GM23338 (cell line): ENCODE measurements around the gene RPTOR. TPM values are rescaled to one million over a fixed set of nuclear protein-coding genes. Genes with fewer than 3 reads are reported as not detected.

Experiments
- ATAC-seq: fragments of 200-7000 bp; cut with Tn5 transposase; 3 replicates; pipeline ENCODE4 v1.9.1; 2020
- DNase-seq: peaks from one replicate; pipeline ENCODE4 v3.0.0-alpha.2; 2015; ENCODE audit warnings: low spot score
- H2AFZ ChIP-seq: fragments of 200-600 bp; sonication (generic); 2 replicates; pipeline ENCODE4 v1.8.0; 2016; ENCODE audit warnings: antibody characterized with exemption, mild to moderate bottlenecking, moderate library complexity
- H3F3A ChIP-seq: fragments of 200-600 bp; sonication (generic); replicated peaks from 2 replicates; pipeline ENCODE4 v1.8.0; 2017; ENCODE audit warnings: antibody characterized with exemption, mixed run types, low read depth
- H3K27ac ChIP-seq: fragments of 200-600 bp; sonication (generic); 2 replicates; pipeline ENCODE4 v1.6.1; 2016; ENCODE audit warnings: low read depth
- H3K27me3 ChIP-seq: fragments of 200-600 bp; sonication (generic); 2 replicates; pipeline ENCODE4 v1.8.0; 2016; ENCODE audit warnings: mild to moderate bottlenecking, mixed run types, moderate library complexity; ENCODE audit not compliant: insufficient read depth
- H3K36me3 ChIP-seq: fragments of 200-600 bp; sonication (generic); 2 replicates; pipeline ENCODE4 v1.8.0; 2016; ENCODE audit warnings: mild to moderate bottlenecking; ENCODE audit not compliant: insufficient read depth
- H3K4me1 ChIP-seq: fragments of 200-600 bp; sonication (generic); 2 replicates; pipeline ENCODE4 v1.8.0; 2016; ENCODE audit warnings: mild to moderate bottlenecking, moderate library complexity; ENCODE audit not compliant: insufficient read depth
- H3K4me2 ChIP-seq: fragments of 200-600 bp; sonication (generic); 2 replicates; pipeline ENCODE4 v1.7.1; 2017; ENCODE audit warnings: mixed run types
- H3K4me3 ChIP-seq: fragments of 200-600 bp; sonication (generic); 2 replicates; pipeline ENCODE4 v1.6.1; 2016; ENCODE audit warnings: mixed run types
- H3K79me2 ChIP-seq: fragments of 200-600 bp; sonication (generic); replicated peaks from 2 replicates; pipeline ENCODE4 v1.8.0; 2017; ENCODE audit warnings: mild to moderate bottlenecking; ENCODE audit not compliant: insufficient read depth
- H3K9me2 ChIP-seq: fragments of 200-600 bp; sonication (generic); 2 replicates; pipeline ENCODE4 v1.8.0; 2017; ENCODE audit not compliant: insufficient read depth
- H4K20me1 ChIP-seq: fragments of 200-600 bp; sonication (generic); replicated peaks from 2 replicates; pipeline ENCODE4 v1.8.0; 2017; ENCODE audit warnings: mild to moderate bottlenecking; ENCODE audit not compliant: insufficient read depth
- H3K27ac Mint-ChIP-seq: 2 replicates; pipeline ENCODE4 v1.8.0; 2020; ENCODE audit warnings: inconsistent platforms, mild to moderate bottlenecking, moderate library complexity, mixed read lengths
- H3K27me3 Mint-ChIP-seq: 3 replicates; pipeline ENCODE4 v1.8.0; 2022; ENCODE audit warnings: low read depth, mild to moderate bottlenecking, moderate library complexity, mixed read lengths, inconsistent platforms; ENCODE audit not compliant: insufficient read depth, poor library complexity
- H3K36me3 Mint-ChIP-seq: 3 replicates; pipeline ENCODE4 v1.8.0; 2021; ENCODE audit warnings: low read depth, mild to moderate bottlenecking, inconsistent platforms, moderate library complexity, mixed read lengths
- H3K4me1 Mint-ChIP-seq: 3 replicates; pipeline ENCODE4 v1.8.0; 2020; ENCODE audit warnings: mild to moderate bottlenecking, inconsistent platforms, mixed read lengths
- H3K4me3 Mint-ChIP-seq: 3 replicates; pipeline ENCODE4 v1.8.0; 2021; ENCODE audit warnings: moderate library complexity, mild to moderate bottlenecking, inconsistent platforms, mixed read lengths
- H3K9me3 Mint-ChIP-seq: 3 replicates; pipeline ENCODE4 v1.8.0; 2020; ENCODE audit warnings: moderate library complexity, mild to moderate bottlenecking, inconsistent platforms, mixed read lengths
- CREB1 ChIP-seq: fragments of 250-450 bp; sonication (Bioruptor Pico); IDR thresholded peaks from 2 replicates; pipeline ENCODE4 v1.5.0; 2020; ENCODE audit warnings: low read depth, mild to moderate bottlenecking, moderate library complexity
- ETS1 ChIP-seq: IDR thresholded peaks from 2 replicates; pipeline ENCODE4 v1.6.1; 2016; ENCODE audit warnings: antibody characterized with exemption
- EZH2phosphoT487 ChIP-seq: fragments of 200-600 bp; sonication (generic); IDR thresholded peaks from one replicate; pipeline ENCODE4 v1.8.1; 2018; ENCODE audit warnings: antibody characterized with exemption; ENCODE audit not compliant: unreplicated experiment
- JUNB ChIP-seq: IDR thresholded peaks from one replicate; pipeline ENCODE4 v1.6.1; 2016; ENCODE audit warnings: antibody characterized with exemption; ENCODE audit not compliant: unreplicated experiment
- NANOG ChIP-seq: IDR thresholded peaks from 2 replicates; pipeline ENCODE4 v1.6.1; 2016; ENCODE audit warnings: antibody characterized with exemption, borderline replicate concordance
- POLR2AphosphoS5 ChIP-seq: IDR thresholded peaks from 2 replicates; pipeline ENCODE4 v1.6.1; 2016; ENCODE audit warnings: antibody characterized with exemption, low read depth
- REST ChIP-seq: IDR thresholded peaks from one replicate; pipeline ENCODE4 v1.6.1; 2018; ENCODE audit warnings: antibody characterized with exemption; ENCODE audit not compliant: unreplicated experiment
- ZNF114 ChIP-seq: fragments of 250-450 bp; sonication (Bioruptor Pico); IDR thresholded peaks from 2 replicates; pipeline ENCODE4 v1.5.0; 2020; ENCODE audit warnings: mild to moderate bottlenecking, moderate library complexity
- ZNF462 ChIP-seq: fragments of 250-450 bp; sonication (Bioruptor Pico); IDR thresholded peaks from 2 replicates; pipeline ENCODE4 v1.5.0; 2020; ENCODE audit warnings: mild to moderate bottlenecking, moderate library complexity
- polyA plus RNA-seq: library from polyadenylated mRNA; unstranded; fragments of >200 nt; fragmentation: Nextera tagmentation; extraction: Ambion mirVana; gene quantifications from 2 replicates; pipeline ENCODE4 v1.2.1, GENCODE V29; 2016
- total RNA-seq: library from RNA; depleted of rRNA; stranded (reverse); fragments of >200 nt; shearing (Covaris generic); gene quantifications from 2 replicates; pipeline ENCODE4 v1.2.3, GENCODE V29; 2014

RPTOR gene
- total and polyA plus RNA-seq, 2 experiments from 2014 or later, result 9.5 to 38.0 TPM

- H3K4me1 ChIP-seq, result no peaks in the 10 kb centered on the region
- DNase-seq, result no peak
- no peak overlapping the region for H3K4me2 ChIP-seq
- no peak overlapping the region for H3K4me3 ChIP-seq
- peak overlapping the region; percentile 70; the same call in 1 of the 3 replicates for H3K4me3 Mint-ChIP-seq
- no peak overlapping the region for H3K27ac Mint-ChIP-seq
- no peaks in the 10 kb centered on the region for H3K9me2 ChIP-seq
- no peak overlapping the region for H3K27ac ChIP-seq
- H4K20me1 ChIP-seq, result no peaks in the 10 kb centered on the region
- no peak for TF ChIP-seq JUNB
- no peaks in the 10 kb centered on the region; the same call in 2 of the 3 replicates for H3K36me3 Mint-ChIP-seq
- no peaks in the 10 kb centered on the region for H3F3A ChIP-seq
- H3K79me2 ChIP-seq, result no peaks in the 10 kb centered on the region
- H3K36me3 ChIP-seq, result no peaks in the 10 kb centered on the region
- no peak overlapping the region for H2AFZ ChIP-seq
- peaks cover 9% of the 10 kb centered on the region; the same call in 2 of the 3 replicates for H3K4me1 Mint-ChIP-seq
- peaks cover 16% of the 10 kb centered on the region for H3K27me3 Mint-ChIP-seq
- ATAC-seq, result no peak
- no peaks in the 10 kb centered on the region for H3K27me3 ChIP-seq
- no peaks in the 10 kb centered on the region; the same call in 1 of the 3 replicates for H3K9me3 Mint-ChIP-seq
These were observed 435.1 kb downstream of the RPTOR start for GRCh38 chr17:80979547-80980378.

GRCh38 chr17:80980397-80981061 is 435.9 kb downstream of the RPTOR start:
- Histone ChIP-seq H4K20me1 (no peaks in the 10 kb centered on the region), H3K4me3 (peak overlapping the region; percentile 62), H3K36me3 (no peaks in the 10 kb centered on the region), H3K9me2 (no peaks in the 10 kb centered on the region), H3K79me2 (no peaks in the 10 kb centered on the region), H3F3A (no peaks in the 10 kb centered on the region), H2AFZ (peak overlapping the region; percentile 14; the same call in 1 of the 2 replicates), H3K4me2 (peak overlapping the region; percentile 90), H3K4me1 (no peaks in the 10 kb centered on the region), H3K27me3 (no peaks in the 10 kb centered on the region), H3K27ac (no peak overlapping the region)
- ATAC-seq (no peak), DNase-seq (no peak)
- Mint-ChIP-seq H3K4me3 (peak overlapping the region; percentile 70), H3K9me3 (no peaks in the 10 kb centered on the region; the same call in 1 of the 3 replicates), H3K4me1 (peaks cover 11% of the 10 kb centered on the region; the same call in 2 of the 3 replicates), H3K36me3 (no peaks in the 10 kb centered on the region; the same call in 2 of the 3 replicates), H3K27me3 (peaks cover 14% of the 10 kb centered on the region), H3K27ac (no peak overlapping the region)
- TF ChIP-seq NANOG (no peak), REST (no peak), ETS1 (no peak), JUNB (no peak), ZNF114 (CRISPR knock-in tag) (no peak), CREB1 (CRISPR knock-in tag) (no peak), ZNF462 (CRISPR knock-in tag) (no peak), EZH2phosphoT487 (no peak), POLR2AphosphoS5 (no peak)
